Hepatocyte (in vitro differentiated cells): ENCODE results near the gene BORCS6.

Source experiments
- CTCF ChIP-seq: fragments of 200-600 bp; sonication (generic); IDR thresholded peaks from 2 replicates; pipeline ENCODE4 v1.5.1; 2016; ENCODE audit warnings: antibody characterized with exemption, mild to moderate bottlenecking; ENCODE audit not compliant: poor library complexity
- EZH2 ChIP-seq: fragments of 200-600 bp; sonication (generic); IDR thresholded peaks from 2 replicates; pipeline ENCODE4 v1.6.1; 2016; ENCODE audit warnings: antibody characterized with exemption, mild to moderate bottlenecking, borderline replicate concordance
- EZH2phosphoT487 ChIP-seq: fragments of 200-600 bp; sonication (generic); IDR thresholded peaks from one replicate; pipeline ENCODE4 v1.6.1; 2018; ENCODE audit warnings: antibody characterized with exemption, mild to moderate bottlenecking, low read depth, moderate library complexity; ENCODE audit not compliant: unreplicated experiment, severe bottlenecking

DNA sequence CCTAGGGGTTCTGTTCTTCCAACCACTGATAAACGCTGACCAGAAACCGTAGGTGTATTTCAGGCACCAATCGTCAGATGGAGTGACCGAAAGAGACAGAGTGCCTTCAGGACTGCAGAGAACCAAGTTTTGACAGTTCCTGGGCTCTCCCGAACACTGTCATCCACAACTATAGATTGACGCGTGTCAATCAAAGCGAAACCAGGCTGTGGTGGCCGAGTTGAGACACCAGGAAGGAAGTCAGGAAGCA, 32.3 kb upstream of the BORCS6 start:
- TF ChIP-seq CTCF (no peak), EZH2phosphoT487 (no peak), EZH2 (no peak)
